Loucy (cell line): Measurements from ENCODE around the gene TTC14.

Experiments
- H2AFZ ChIP-seq: fragments of 200-600 bp; sonication (generic); 2 replicates; pipeline ENCODE4 v1.6.0; 2016; ENCODE audit warnings: antibody characterized with exemption, mild to moderate bottlenecking, low read length, moderate library complexity
- H3F3A ChIP-seq: fragments of 200-600 bp; 2 replicates; pipeline ENCODE4 v1.6.0; 2016; ENCODE audit warnings: antibody characterized with exemption, low read depth, mild to moderate bottlenecking
- H3K27me3 ChIP-seq: fragments of 200-600 bp; sonication (generic); 2 replicates; pipeline ENCODE4 v1.6.1; 2014; ENCODE audit warnings: low read length, mild to moderate bottlenecking; ENCODE audit not compliant: insufficient read depth, poor library complexity, severe bottlenecking
- H3K36me3 ChIP-seq: fragments of 200-600 bp; sonication (generic); 2 replicates; pipeline ENCODE4 v1.6.1; 2016; ENCODE audit warnings: low read length; ENCODE audit not compliant: insufficient read depth
- H3K4me1 ChIP-seq: fragments of 200-600 bp; sonication (generic); 2 replicates; pipeline ENCODE4 v1.5.1; 2014; ENCODE audit warnings: low read length, mild to moderate bottlenecking; ENCODE audit not compliant: insufficient read depth, poor library complexity, severe bottlenecking
- H3K4me2 ChIP-seq: fragments of 200-600 bp; sonication (generic); 2 replicates; pipeline ENCODE4 v1.6.0; 2014; ENCODE audit warnings: antibody characterized with exemption, low read length, low read depth, mild to moderate bottlenecking; ENCODE audit not compliant: poor library complexity, severe bottlenecking
- H3K4me3 ChIP-seq: fragments of 200-600 bp; sonication (generic); 2 replicates; pipeline ENCODE4 v1.5.1; 2014; ENCODE audit warnings: low read length, mild to moderate bottlenecking, mixed read lengths; ENCODE audit not compliant: poor library complexity, severe bottlenecking
- H3K79me2 ChIP-seq: fragments of 200-600 bp; sonication (generic); 2 replicates; pipeline ENCODE4 v1.6.1; 2014; ENCODE audit warnings: low read length; ENCODE audit not compliant: insufficient read depth
- H3K9ac ChIP-seq: fragments of 200-600 bp; sonication (generic); 2 replicates; pipeline ENCODE4 v1.6.0; 2014; ENCODE audit warnings: mild to moderate bottlenecking, low read depth, low read length, moderate library complexity; ENCODE audit not compliant: poor library complexity, severe bottlenecking
- H3K9me2 ChIP-seq: fragments of 200-600 bp; sonication (generic); replicated peaks from 2 replicates; pipeline ENCODE4 v1.6.1; 2016; ENCODE audit warnings: low read depth, low read length, mixed read lengths
- H3K9me3 ChIP-seq: fragments of 200-600 bp; sonication (generic); 2 replicates; pipeline ENCODE4 v1.6.1; 2014; ENCODE audit warnings: mild to moderate bottlenecking, antibody characterized with exemption, low read length, low read depth; ENCODE audit not compliant: insufficient read depth
- H4K20me1 ChIP-seq: fragments of 200-600 bp; sonication (generic); 2 replicates; pipeline ENCODE4 v1.6.0; 2014; ENCODE audit warnings: antibody characterized with exemption, low read length, mild to moderate bottlenecking; ENCODE audit not compliant: insufficient read depth, poor library complexity, severe bottlenecking
- CTCF ChIP-seq: fragments of 200-600 bp; sonication (generic); conservative IDR thresholded peaks from 2 replicates; pipeline ENCODE4 v1.5.1; 2014; ENCODE audit warnings: mild to moderate bottlenecking, antibody characterized with exemption, low read length
- EZH2phosphoT487 ChIP-seq: fragments of 200-600 bp; IDR thresholded peaks from 2 replicates; pipeline ENCODE4 v1.6.1; 2018; ENCODE audit warnings: antibody characterized with exemption, mild to moderate bottlenecking, moderate library complexity, borderline replicate concordance

The TTC14 gene

GRCh38 chr3:180626844-180627243 is 24.9 kb downstream of the TTC14 start:
- no peaks in the 10 kb centered on the region for H3K4me1 ChIP-seq
- no peak overlapping the region for H3K4me3 ChIP-seq
- no peak overlapping the region for H2AFZ ChIP-seq
- H4K20me1 ChIP-seq, result no peaks in the 10 kb centered on the region
- no peaks in the 10 kb centered on the region for H3K9me2 ChIP-seq
- no peak overlapping the region for H3K4me2 ChIP-seq
- H3K9ac ChIP-seq, result no peak overlapping the region
- no peaks in the 10 kb centered on the region for H3F3A ChIP-seq
- no peaks in the 10 kb centered on the region for H3K79me2 ChIP-seq
- H3K27me3 ChIP-seq, result no peaks in the 10 kb centered on the region
- no peaks in the 10 kb centered on the region for H3K9me3 ChIP-seq
- H3K36me3 ChIP-seq, result no peaks in the 10 kb centered on the region
- TF ChIP-seq CTCF, result no peak
- TF ChIP-seq EZH2phosphoT487, result no peak

DNA sequence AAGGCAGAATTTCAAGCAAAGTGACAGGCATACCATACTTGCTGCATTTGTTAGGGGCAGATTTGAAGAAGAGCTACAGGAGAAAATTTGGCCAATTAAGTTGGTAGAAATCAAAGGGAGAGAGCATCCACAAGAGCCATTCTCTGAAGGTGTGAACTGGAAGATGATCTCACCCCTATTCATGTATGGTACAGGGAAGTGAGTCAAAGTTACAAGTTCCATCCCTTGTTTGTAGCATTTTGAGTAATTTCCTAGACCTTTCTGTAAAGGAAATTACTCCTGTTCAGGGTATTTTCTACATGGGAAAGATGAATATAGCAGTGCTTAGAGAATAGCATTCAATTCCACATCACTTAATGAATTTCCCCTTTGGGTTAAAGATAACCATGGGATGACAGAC is 28.4 kb downstream of the TTC14 start:
- Histone ChIP-seq H2AFZ (no peak overlapping the region), H3K4me2 (no peak overlapping the region), H3K36me3 (no peaks in the 10 kb centered on the region), H3K27me3 (no peaks in the 10 kb centered on the region), H3K9me2 (no peaks in the 10 kb centered on the region), H3K79me2 (no peaks in the 10 kb centered on the region), H3K9me3 (no peaks in the 10 kb centered on the region), H3K4me1 (no peaks in the 10 kb centered on the region), H3K9ac (no peak overlapping the region), H4K20me1 (no peaks in the 10 kb centered on the region), H3K4me3 (no peak overlapping the region), H3F3A (no peaks in the 10 kb centered on the region)
- TF ChIP-seq CTCF (no peak), EZH2phosphoT487 (no peak)

GRCh38 chr3:180631317-180631716 is 29.4 kb downstream of the TTC14 start:
- Histone ChIP-seq H3K4me1 (no peaks in the 10 kb centered on the region), H3K9me2 (no peaks in the 10 kb centered on the region), H3F3A (no peaks in the 10 kb centered on the region)

More at GRCh38 chr3:180631317-180631716, 29.4 kb downstream of the TTC14 start:
- no peaks in the 10 kb centered on the region for H4K20me1 ChIP-seq
- no peak overlapping the region for H2AFZ ChIP-seq
- H3K4me2 ChIP-seq, result no peak overlapping the region
- no peak overlapping the region for H3K9ac ChIP-seq
- no peaks in the 10 kb centered on the region for H3K9me3 ChIP-seq
- H3K79me2 ChIP-seq, result no peaks in the 10 kb centered on the region
- no peaks in the 10 kb centered on the region for H3K36me3 ChIP-seq
- TF ChIP-seq EZH2phosphoT487, result no peak
- peak; percentile 43 for TF ChIP-seq CTCF
- H3K4me3 ChIP-seq, result no peak overlapping the region
- H3K27me3 ChIP-seq, result no peaks in the 10 kb centered on the region
